ENCODE results near the gene PFDN2.

DNA sequence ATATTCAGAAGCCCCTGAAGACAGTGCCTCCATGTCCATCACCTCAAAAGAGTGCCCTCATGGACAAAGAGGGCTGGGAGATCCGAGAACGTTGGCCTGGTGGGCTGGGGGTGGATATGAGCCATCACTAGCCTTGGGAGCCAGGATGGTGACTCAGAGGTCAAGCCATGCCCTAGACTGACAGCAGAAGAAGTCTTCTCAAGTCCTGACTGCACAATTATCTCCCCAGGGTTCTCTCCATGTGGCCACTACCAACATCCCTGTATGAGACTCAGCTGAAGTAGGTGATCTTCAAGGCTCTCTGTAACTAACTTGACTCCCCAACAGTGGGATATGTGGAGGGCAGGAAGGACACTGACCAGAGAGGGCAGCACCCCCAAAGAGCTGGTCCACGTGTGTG, 64.9 kb downstream of the PFDN2 start:
- TF ChIP-seq, protein P1, sequence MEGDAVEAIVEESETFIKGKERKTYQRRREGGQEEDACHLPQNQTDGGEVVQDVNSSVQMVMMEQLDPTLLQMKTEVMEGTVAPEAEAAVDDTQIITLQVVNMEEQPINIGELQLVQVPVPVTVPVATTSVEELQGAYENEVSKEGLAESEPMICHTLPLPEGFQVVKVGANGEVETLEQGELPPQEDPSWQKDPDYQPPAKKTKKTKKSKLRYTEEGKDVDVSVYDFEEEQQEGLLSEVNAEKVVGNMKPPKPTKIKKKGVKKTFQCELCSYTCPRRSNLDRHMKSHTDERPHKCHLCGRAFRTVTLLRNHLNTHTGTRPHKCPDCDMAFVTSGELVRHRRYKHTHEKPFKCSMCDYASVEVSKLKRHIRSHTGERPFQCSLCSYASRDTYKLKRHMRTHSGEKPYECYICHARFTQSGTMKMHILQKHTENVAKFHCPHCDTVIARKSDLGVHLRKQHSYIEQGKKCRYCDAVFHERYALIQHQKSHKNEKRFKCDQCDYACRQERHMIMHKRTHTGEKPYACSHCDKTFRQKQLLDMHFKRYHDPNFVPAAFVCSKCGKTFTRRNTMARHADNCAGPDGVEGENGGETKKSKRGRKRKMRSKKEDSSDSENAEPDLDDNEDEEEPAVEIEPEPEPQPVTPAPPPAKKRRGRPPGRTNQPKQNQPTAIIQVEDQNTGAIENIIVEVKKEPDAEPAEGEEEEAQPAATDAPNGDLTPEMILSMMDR (IDR thresholded peaks at IDR 0.05): no peak
- TF ChIP-seq POLR2AphosphoS5 (IDR thresholded peaks at IDR 0.05) (no peak), POLR2A (IDR thresholded peaks at IDR 0.05) (no peak)
